HG02678 (cell line): ENCODE data around the gene MST1.

Experiments
- ATAC-seq: cut with Tn5 transposase; IDR thresholded peaks from one replicate; pipeline ENCODE4 v1.9.1; 2021; ENCODE audit warnings: mild to moderate bottlenecking, moderate library complexity; ENCODE audit not compliant: unreplicated experiment

MST1 gene

DNA sequence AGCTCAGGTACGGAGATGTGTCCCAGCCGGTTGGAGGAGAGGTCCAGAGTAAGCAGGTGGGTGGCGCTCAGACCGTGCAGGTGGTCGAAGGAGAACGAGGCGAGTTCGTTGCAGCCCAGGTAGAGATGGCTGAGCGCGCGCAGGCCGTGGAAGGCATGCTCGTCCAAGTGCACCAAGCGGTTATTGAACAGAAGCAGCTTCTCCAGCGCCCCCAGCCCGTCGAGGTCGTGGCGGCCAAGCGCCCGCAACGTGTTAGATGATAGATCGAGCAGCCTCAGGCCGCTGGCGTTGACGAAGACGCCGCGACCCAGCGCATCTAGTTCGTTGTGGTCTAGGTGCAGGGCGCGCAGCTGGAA is 29.6 kb upstream of the MST1 start:
- no peak for ATAC-seq

DNA sequence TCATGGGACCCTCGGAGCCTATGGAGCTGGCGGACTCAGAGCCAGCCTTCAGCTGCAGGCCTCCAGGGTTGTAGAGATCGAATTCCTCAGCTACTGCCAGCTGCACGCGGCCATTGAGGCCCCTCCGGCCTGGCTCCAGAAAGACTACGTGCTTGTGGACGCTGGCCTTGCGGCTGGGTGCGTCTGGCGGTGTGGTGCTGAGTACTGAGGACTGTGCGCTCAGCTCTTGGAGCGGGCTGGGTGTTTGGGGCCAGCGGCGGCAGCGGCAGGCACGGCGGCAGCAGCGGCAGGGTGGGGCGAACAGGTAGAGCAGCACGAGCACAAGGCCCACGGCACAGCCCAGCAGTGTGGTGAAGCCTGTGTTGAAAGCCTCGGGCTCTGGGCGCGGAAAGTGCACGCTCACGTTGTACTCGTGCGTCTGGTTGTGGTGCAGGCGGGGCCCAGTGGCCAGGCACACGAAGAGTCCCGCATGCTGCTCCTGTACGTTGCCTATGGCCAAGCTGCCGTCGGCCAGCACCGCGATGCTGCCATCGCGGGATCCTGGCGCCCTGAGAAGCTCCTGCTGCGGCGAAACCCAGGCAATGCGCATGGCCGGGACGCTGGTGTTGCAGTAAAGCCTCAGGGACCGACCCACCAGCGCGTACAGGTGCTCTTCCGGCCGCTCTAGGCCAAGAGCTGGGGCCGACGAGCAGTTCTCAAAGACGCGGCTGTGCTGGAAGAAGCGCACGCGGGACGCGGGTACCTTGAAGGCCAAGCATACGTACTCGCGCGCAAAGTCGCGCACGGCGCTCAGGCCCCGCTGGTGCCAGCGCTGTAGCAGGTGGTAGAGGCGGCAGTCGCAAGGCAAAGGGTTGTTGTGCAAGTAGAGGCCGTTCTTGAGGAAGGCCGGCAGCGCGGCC is 28.9 kb upstream of the MST1 start:
- ATAC-seq = no peak

DNA sequence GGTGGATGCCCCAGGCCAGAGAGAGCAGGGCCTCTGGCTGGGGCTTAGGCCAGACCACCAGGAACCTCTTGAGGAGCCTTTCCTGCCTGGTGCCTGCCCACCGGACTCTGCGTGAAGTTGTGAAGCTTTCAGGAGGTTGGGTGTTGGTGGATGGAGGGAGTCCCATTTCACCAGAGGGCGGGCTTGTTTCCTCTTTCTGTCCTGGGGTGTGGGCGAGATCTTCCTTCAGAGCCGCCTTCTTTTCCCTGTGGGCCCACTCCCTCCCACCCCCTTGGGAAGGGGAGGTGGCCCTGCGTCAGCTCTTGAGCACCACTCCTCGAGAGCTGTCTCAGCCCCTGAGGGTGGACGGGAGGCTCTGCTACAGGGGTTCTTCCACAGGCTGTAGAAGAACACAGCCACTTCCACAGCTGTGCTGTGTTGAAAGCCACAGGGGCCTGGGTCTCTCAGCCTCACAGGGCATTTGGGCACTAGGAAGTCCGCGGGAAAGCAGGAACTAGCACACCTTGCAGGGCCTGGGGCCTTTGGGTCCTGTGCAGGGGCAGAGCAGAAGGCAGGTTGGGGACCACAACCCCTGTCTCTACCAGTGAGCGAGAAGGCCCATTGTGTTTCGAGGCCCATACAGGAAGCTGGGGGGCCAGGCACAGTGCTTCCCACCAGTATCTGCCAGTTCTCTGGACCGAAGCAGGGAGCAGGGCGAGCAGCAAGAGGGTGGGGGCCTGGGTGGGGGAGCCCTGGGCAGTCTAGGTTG is 28.1 kb upstream of the MST1 start:
- no peak for ATAC-seq

DNA sequence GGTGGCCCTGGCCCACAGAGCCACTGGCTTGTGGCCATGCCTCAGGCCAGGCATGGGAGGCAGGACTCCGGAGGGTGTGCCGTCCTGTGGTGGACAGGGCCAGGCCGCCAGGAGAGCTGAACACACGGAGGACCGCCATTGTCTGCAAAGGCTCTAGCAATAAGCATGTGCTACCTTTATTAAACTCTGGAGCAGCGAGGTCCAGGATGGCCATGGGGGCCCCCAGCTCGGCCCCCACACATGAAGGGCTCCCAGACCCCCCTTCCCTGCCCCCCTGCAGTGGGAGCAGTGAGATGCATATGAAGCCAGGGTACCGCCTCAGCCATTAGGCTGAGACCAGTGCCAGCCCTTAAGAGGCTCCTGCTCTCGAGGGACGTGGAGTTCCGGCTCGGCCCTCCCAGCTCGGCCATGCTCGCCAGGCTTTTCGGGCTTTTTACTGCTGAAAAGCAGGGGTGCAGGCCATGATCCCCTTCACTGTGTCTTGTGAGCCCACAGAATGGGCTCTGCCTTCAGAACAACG is 27.5 kb upstream of the MST1 start:
- ATAC-seq = no peak

DNA sequence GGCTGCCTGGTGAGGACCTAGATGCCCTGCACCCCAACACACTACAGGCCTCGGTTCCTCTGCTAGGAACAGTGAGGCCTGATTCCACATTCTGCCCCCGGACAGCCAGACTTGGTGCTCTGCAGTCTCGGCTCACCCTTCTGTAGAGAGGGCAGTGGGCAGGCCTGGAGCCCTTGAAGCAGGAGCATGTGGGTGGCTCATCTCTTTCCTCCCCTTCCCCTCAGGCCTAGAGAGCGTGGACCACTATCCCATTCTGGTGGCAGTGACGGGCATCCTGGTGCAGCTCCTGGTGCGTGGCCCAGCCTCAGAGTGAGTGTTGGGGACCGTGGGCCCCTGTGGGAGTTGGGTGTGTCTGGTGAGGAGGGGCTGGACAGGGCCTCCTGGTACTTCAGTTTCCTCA is 26.9 kb upstream of the MST1 start:
- no peak for ATAC-seq

DNA sequence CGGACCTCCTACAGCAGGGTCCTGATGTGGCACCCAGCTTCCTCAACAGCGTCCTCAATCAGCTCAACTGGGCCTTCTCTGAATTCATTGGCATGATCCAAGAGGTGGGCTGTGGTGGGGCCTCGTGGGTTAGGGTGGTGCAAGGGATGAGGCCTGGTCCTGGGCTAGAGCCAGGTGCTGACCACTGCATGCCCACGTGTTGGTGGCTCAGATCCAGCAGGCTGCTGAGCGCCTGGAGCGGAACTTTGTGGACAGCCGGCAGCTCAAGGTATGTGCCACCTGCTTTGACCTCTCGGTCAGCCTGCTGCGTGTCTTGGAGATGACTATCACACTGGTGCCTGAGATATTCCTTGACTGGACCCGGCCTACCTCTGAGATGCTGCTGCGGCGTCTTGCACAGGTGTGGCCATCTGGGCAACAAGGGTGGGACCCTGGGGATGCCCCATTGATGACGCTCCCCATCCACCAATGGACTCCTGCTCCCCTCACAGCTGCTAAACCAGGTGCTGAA is 26.4 kb upstream of the MST1 start:
- ATAC-seq = no peak

DNA sequence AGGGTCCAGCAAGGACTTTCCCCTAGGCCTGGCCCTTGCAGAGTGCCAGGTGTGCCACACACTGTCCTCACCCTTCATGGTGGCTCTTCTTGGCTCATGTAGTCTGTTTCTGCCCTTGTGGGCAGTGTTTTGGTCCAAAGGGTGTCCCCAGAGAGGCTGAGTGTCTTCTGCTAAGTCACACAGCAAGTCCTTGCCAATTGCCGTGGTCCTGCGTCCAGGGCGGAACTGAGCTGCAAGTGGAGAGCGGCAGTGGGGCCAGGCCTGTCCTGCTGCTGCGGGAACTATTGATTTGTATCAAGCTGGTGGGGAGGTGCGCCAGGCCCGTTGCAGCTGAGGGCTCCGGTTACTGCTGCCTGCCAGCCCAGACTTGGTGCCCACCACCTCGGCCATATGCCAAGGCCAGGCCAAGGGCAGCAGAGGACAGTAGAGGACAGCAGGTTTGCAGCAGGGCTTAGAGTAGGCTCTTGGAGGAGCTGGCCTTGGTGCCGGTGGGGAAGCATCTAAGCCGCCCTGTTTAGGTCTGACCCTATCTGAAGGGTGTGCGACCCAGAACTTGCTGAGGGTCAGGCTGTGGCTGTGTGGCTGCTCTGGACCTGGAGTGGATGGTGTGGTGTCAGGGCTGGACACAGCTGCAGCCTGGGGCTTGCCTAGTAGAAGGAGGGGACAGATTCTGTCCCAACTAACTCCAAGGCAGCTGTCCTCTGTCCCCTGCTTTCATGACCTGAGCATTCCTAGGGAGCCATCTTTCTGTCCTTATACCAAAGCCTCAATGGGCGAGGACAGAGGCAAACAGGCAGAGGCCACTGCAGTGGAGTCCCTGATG is 25.7 kb upstream of the MST1 start:
- ATAC-seq = no peak

DNA sequence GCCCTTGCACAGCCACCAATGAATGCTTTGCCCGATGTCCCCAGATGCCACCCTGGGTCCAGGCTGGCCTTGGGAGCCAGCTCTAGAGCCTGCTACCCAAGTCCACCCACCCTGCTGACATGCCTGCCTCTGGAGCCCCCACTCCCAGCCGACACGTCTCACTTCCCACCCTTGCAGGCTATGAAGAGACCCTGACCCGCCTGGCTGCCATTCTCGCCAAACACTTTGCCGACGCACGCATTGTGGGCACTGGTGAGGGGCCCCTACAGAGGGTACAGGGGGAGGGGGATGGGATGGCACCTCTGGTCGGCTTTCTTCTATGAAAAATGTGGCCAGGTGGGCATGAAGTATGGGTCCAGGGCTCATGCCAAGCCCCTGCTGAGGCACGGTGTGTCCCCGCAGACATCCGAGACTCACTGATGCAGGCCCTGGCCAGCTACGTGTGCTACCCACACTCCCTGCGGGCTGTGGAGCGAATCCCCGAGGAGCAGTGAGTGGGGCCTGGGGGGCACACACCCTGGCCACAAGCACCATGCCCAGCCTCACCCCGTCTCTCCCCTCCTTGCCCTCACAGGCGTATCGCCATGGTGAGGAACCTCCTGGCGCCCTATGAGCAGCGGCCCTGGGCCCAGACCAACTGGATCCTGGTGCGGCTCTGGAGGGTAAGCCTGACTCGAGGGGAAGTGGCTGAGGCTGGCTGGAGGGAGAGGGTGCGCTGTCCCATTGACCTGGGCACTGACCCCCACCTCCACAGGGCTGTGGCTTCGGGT is 24.2 kb upstream of the MST1 start:
- ATAC-seq = no peak

DNA sequence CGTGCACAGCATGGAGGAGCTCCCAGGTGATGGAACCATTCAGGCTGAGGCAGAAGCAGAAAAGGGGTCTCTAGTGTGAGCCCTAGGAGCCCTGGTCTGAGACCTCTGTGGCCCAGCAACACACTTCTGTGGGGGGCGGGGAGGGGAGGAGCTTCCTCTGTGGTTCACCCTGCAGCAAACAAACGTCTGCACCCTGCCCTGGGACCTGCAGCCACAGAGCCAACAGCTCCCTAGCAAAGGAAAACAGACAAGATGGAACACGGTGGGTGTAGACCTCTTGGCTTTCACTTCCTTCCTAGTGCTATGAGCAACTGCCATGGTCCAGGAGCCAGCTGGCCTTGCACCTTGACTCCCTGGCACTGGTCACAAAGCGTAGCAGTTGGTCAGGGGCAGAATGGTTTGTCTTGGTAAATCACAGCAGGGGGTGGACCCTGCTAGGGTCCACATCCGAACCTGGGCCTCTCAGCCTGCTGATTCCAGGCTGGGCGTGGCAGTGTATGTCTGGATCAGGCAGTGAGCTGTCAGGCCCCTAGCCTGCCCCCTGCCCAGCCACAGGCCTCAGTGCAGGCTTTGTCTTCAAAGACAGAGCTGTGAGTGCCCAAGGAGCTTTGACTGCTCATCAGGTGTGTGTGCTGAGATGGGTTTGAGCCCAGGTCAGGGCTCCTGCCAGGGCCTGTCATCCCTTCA is 23.5 kb upstream of the MST1 start:
- ATAC-seq = no peak

DNA sequence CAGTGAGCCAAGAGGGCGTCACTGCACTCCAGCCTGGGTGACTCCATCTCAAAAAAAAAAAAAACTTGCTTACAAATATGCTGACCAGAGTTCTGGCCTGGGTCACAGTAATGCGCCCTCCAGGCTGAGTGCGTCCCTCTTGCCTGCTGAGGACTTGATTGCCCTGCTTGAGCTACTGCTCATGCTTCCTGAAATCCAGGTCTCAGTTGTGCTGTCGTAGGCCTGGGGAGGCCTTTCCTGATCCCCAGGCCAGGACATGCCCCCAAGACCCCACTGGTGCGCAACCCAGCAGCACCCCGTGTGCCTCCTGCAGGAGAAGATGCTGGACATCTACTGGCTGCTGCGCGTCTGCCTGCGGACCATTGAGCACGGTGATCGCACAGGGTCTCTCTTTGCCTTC is 22.9 kb upstream of the MST1 start:
- ATAC-seq = no peak

DNA sequence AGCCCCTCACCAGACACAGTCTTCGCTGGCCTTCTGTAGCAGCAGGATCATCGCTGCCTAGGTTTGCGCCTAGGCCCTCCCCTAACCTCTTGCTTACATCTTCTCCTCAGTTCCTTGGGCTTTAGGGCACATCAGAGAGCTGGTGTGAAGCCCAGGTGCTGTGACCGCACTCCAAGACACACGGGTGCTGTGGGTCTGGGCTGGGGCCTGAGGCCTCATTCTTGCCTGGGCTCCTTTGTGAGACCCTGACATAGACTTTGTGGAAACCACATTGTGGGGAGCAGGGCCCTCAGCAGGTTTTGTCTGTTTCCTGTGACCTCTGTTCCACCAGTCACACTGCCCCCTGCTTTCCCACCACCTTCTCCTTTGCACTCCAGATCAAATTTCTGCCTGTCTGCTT is 22.2 kb upstream of the MST1 start:
- ATAC-seq = no peak

DNA sequence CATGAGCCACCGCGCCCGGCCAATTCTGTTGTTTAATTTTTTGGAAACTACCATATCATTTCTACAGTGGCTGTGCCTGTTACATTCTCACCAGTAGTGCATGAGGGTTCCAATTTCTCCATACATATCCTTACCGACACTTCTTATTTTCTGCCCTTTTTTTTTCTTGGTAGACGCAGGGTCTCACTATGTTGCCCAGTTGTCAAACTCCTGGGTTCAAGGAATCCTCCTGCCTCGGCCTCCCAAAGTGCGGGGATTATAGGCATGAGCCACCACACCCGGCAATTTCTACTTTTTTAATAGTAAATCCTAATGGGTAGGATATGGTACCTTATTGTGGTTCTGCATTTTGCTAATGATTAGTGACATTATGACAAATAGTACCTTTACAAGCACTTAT is 20.6 kb upstream of the MST1 start:
- ATAC-seq = no peak

DNA sequence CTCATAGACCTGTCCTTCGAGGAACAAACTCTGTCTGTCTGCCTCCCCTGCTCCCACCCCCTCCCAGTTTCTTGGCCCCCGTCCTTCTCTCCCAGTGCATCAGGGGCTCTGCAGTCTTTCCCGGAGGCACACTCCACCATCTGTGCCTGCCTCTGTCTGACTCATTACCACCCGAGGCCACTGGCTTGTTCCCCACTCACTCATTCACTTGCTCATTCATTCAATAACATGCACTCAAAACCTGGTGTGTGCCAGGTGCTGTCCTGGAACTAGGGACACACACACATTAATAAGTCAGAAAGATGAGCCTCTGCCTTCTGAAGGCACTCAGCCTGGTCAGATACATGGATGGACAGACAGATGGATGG is 17.8 kb upstream of the MST1 start:
- ATAC-seq = no peak

DNA sequence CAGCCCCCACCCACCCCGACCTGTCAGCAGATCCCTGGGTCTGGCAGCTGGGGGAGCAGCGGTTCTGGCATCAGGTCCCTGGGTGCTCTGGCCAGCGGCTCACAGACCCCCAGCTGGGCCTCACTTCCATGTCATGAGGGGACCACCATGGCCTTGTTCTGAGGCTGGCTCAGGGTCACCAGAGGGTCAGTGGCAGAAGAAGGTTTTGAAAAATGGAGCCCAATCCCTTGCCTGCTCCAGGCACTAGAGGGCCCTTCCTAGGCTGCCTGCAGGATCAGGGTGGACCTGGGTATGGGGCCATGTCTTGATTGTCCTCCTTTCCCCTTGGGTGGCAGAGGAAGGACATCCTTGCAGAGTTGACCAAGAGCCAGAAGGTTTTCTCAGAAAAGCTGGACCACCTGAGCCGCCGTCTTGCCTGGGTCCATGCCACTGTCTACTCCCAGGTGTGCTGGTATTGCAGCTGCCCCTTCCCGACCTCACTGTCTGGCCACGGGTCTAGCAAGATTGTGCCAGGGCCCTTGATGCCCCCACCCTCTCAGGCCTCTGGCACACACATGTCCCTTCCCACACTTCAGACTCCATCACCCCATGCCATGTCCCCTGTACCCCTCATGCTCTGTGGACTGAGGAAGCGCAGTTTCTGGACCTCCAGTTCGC is 17.3 kb upstream of the MST1 start:
- no peak for ATAC-seq

DNA sequence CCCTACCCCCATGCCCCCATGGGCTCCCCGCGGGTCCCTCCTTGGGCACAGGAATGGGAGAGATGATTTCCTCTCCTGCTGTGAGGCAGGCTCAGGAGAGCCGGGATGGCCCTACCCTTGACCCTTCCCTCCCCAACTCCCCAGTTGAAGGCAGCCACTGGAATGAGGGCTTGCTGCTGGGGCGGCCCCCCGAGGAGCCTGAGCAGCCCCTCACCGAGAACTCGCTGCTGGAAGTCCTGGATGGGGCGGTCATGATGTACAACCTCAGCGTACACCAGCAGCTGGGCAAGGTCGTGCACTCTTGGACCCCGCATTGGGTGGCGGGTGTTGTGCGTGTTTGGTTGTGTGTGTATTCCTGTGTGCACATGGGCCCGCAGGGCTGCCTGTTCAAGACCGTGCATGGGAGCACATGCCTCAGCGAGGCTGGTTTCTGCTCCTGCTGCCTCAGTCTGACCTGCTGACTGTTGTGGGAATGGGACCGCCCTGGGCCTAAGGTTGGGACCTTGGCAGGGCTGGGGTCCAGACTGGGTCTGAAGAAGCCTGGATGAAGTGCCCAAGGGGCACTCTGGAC is 16.2 kb upstream of the MST1 start:
- no peak for ATAC-seq

DNA sequence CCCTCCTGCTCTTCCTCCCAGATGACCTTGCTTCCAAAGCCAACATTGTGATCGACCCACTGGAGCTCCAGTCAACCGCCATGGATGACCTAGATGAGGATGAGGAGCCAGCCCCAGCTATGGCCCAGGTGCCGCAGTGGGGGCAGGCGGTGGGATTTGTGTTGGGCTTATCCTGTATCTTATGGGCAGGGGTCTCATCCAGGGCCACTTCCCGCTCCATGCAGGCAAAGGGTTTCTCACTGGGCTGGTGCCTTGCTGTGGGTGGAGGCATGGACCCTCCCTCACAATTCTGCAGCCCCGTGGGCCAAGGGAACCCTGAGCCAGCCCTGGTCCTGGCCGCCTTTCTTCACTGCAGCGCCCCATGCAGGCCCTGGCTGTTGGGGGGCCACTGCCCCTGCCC is 15.4 kb upstream of the MST1 start:
- ATAC-seq = no peak

DNA sequence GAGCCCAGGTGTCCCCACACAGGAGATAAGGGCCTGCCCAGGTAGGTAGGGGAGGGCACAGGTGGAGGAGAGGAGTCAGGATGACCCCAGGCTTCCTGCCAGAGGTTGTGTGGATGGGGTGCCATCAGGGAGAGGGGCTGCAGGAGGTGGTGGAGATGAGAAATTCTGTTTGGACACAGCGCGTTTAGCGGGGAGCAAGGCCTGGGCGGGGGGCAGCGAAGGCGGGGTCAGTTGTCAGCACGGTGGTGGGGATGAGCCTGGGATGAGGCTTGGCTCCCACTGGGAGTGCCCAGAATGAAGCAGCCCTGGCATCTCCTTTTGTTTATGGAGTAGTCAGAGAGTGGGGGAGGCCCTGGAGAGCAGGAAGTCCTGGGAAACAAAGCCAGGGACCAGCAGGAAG is 14.7 kb upstream of the MST1 start:
- no peak for ATAC-seq

DNA sequence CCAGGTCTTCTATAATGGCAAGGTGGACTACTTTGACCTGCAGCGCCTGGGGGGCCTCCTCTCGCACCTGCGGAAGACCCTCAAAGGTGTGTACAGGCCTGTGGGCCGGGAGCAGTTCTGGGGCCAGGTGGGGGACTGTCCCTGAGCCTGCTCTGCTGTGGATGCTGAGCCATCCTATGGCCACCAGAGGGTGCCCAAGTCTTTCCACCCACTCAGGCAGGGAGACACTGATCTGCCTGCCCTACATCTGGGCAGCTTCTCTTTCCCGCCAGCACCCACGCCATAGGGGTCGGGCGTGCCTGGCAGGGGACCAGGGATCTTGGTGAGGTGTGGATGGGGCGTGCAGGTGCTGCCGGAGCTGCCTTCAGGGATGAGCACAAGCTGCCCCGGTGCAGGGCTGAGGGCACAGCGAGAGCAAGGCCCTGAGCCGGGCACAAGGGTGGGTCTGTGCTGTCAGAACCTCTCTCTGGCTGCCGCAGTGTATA is 14.2 kb upstream of the MST1 start:
- ATAC-seq = no peak

DNA sequence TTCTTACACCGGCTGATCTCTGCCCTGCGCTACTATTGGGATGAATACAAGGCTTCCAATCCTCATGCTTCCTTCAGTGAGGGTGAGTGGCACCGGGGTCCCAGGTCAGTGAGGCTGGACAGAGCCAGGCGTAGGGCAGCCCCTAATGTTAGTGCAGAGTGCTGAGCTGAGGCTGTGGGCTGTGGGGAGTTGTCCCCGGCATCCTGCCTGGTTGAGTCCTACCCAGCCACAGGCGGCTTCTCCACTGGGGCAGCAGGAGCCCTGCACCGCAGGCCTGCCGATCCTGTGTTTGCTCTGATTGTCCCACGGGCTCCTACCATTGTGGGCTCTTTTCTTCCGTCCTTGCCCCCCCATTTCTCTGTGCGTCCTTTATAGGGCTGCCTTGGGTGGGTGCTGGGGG is 13.4 kb upstream of the MST1 start:
- no peak for ATAC-seq
